ENCODE measurements around the gene CALML3.

Gene CALML3

GRCh38 chr10:5567477-5567876, 42.7 kb downstream of the CALML3 start:
- DNase-seq (ENCODE audit: low read depth, low spot score), result no peak

GRCh38 chr10:5568984-5569383, 44.2 kb downstream of the CALML3 start:
- no peak for DNase-seq (ENCODE audit: low read depth, low spot score)

- DNase-seq (ENCODE audit: low read depth, low spot score), result no peak
Observed at GRCh38 chr10:5569568-5569967, 44.8 kb downstream of the CALML3 start.

GRCh38 chr10:5570007-5570655, 45.4 kb downstream of the CALML3 start:
- DNase-seq (ENCODE audit: low read depth, low spot score), result no peak

- DNase-seq (ENCODE audit: low read depth, low spot score), result no peak
Observed at GRCh38 chr10:5570979-5571810, 46.4 kb downstream of the CALML3 start.

GRCh38 chr10:5571826-5572225, 47.1 kb downstream of the CALML3 start:
- no peak for DNase-seq (ENCODE audit: low read depth, low spot score)

- no peak for DNase-seq (ENCODE audit: low read depth, low spot score)
Observed at GRCh38 chr10:5573319-5573950, 48.7 kb downstream of the CALML3 start.

GRCh38 chr10:5573968-5574641, 49.3 kb downstream of the CALML3 start:
- DNase-seq (ENCODE audit: low read depth, low spot score), result no peak

- DNase-seq (ENCODE audit: low read depth, low spot score), result no peak
Observed at GRCh38 chr10:5574642-5575131, 49.9 kb downstream of the CALML3 start.

GRCh38 chr10:5575144-5575481, 50.4 kb downstream of the CALML3 start:
- DNase-seq (ENCODE audit: low read depth, low spot score), result no peak

GRCh38 chr10:5575482-5576153, 50.9 kb downstream of the CALML3 start:
- no peak for DNase-seq (ENCODE audit: low read depth, low spot score)

GRCh38 chr10:5576154-5576748, 51.5 kb downstream of the CALML3 start:
- DNase-seq (ENCODE audit: low read depth, low spot score), result no peak
